ENCODE results near the gene CAPZB.

DNA sequence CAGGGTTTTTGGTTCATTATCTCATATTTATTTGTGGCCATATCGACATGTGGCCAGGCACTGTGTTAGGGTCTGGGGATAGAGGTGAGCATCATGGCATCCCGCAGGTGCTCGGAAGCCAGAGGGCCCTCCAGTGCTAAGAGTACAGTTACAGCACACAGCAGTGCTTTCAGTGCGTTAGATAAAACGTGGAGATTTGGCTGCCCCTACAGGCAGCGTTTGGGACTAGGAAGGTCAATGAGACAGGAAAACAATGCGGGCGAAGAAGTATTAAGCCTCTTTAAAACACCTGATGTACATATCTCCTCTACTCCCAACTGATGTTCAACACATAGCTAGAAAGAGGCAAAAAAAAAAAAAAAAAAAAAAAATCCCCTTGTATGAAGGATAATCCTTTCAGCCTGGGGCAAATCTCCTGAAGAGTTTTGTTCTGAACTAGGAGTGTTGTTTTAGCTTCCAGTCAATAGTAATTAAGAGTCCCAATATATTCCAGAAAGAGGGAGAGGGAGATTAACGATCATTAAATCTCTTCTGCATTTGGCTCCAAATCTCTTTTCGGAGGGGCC is 80.1 kb downstream of the CAPZB start:
- TF ChIP-seq, protein P1, sequence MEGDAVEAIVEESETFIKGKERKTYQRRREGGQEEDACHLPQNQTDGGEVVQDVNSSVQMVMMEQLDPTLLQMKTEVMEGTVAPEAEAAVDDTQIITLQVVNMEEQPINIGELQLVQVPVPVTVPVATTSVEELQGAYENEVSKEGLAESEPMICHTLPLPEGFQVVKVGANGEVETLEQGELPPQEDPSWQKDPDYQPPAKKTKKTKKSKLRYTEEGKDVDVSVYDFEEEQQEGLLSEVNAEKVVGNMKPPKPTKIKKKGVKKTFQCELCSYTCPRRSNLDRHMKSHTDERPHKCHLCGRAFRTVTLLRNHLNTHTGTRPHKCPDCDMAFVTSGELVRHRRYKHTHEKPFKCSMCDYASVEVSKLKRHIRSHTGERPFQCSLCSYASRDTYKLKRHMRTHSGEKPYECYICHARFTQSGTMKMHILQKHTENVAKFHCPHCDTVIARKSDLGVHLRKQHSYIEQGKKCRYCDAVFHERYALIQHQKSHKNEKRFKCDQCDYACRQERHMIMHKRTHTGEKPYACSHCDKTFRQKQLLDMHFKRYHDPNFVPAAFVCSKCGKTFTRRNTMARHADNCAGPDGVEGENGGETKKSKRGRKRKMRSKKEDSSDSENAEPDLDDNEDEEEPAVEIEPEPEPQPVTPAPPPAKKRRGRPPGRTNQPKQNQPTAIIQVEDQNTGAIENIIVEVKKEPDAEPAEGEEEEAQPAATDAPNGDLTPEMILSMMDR (IDR thresholded peaks at IDR 0.05) = peak in 1 of 6 experiments; percentile 8
- no peak for TF ChIP-seq POLR2A (IDR thresholded peaks at IDR 0.05)
